ENCODE data around the gene KIF27.

The KIF27 gene

GRCh38 chr9:83920927-83921707 lies at the start of gene KIF27:
KIF27 (minus strand) TSS chr9:83921432; CDS start chr9:83915591, 5,841 bp downstream.
- Histone ChIP-seq H3K27me3 (replicated peaks; ENCODE audit: insufficient read depth, low read length) (no peaks in the 10 kb centered on the region), H3K79me2 (ENCODE audit: low read length) (no peaks in the 10 kb centered on the region), H3K4me2 (ENCODE audit: low read depth, low read length) (peak within 1 kb of the TSS; percentile 85), H3F3A (ENCODE audit: insufficient read depth, low read length) (0 out of 2 replicates have a peak, but pooled peaks cover 5% of the 10 kb centered on the region), H4K20me1 (ENCODE audit: insufficient read depth, low read length) (no peaks in the 10 kb centered on the region), H2AFZ (ENCODE audit: low read length) (peak within 1 kb of the TSS; percentile 95), H3K4me3 (ENCODE audit: low read length) (peak within 1 kb of the TSS; percentile 78), H3K9me2 (replicated peaks; ENCODE audit: insufficient read depth, low read length) (no peaks in the 10 kb centered on the region), H3K9ac (ENCODE audit: low read length) (peak within 1 kb of the TSS; percentile 85), H3K4me1 (ENCODE audit: low read length) (0 out of 2 replicates have a peak, but pooled peaks cover 9% of the 10 kb centered on the region), H3K27ac (ENCODE audit: low read length) (peak within 1 kb of the TSS; percentile 71; the same call in 1 of the 2 replicates), H3K36me3 (replicated peaks; ENCODE audit: insufficient read depth, low read length) (no peaks in the 10 kb centered on the region), H3K9me3 (replicated peaks; ENCODE audit: insufficient read depth, low read length) (no peaks in the 10 kb centered on the region)
- peak; percentile 96 for DNase-seq
- TF ChIP-seq, protein P1, sequence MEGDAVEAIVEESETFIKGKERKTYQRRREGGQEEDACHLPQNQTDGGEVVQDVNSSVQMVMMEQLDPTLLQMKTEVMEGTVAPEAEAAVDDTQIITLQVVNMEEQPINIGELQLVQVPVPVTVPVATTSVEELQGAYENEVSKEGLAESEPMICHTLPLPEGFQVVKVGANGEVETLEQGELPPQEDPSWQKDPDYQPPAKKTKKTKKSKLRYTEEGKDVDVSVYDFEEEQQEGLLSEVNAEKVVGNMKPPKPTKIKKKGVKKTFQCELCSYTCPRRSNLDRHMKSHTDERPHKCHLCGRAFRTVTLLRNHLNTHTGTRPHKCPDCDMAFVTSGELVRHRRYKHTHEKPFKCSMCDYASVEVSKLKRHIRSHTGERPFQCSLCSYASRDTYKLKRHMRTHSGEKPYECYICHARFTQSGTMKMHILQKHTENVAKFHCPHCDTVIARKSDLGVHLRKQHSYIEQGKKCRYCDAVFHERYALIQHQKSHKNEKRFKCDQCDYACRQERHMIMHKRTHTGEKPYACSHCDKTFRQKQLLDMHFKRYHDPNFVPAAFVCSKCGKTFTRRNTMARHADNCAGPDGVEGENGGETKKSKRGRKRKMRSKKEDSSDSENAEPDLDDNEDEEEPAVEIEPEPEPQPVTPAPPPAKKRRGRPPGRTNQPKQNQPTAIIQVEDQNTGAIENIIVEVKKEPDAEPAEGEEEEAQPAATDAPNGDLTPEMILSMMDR (IDR thresholded peaks at IDR 0.05; ENCODE audit: low read length): peak; percentile 31
- no peak for TF ChIP-seq EZH2 (optimal IDR thresholded peaks at IDR 0.05; ENCODE audit: low read depth, low read length)

DNA sequence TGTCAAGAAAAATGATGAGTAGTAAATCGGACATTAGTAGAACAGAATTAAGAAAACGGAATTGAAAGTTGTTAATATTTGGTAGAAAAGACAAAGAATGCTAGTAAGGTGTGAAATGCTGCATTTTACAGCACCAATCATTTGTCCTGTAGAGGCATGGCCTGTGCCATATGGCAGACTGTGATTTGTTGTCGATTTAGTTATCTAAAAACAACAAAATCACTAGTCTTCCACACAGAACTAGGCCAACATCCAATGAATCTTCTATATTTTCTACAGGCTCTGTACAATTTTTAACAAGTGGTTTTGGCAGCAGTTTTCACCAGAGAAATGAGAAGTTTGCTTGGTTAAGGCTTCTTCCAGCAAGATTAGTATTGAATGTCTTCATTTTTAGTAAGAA lies 48.4 kb upstream of the KIF27 start:
- Histone ChIP-seq H3K27ac (ENCODE audit: low read length) (no peak overlapping the region), H3K4me3 (ENCODE audit: low read length) (no peak overlapping the region), H3K27me3 (replicated peaks; ENCODE audit: insufficient read depth, low read length) (no peaks in the 10 kb centered on the region), H3K36me3 (replicated peaks; ENCODE audit: insufficient read depth, low read length) (peaks cover 53% of the 10 kb centered on the region), H3K9ac (ENCODE audit: low read length) (no peak overlapping the region), H2AFZ (ENCODE audit: low read length) (no peak overlapping the region), H3K4me2 (ENCODE audit: low read depth, low read length) (no peak overlapping the region), H3K4me1 (ENCODE audit: low read length) (no peaks in the 10 kb centered on the region), H3F3A (ENCODE audit: insufficient read depth, low read length) (peaks cover 72% of the 10 kb centered on the region), H3K9me3 (replicated peaks; ENCODE audit: insufficient read depth, low read length) (no peaks in the 10 kb centered on the region), H3K79me2 (ENCODE audit: low read length) (peaks cover 51% of the 10 kb centered on the region), H4K20me1 (ENCODE audit: insufficient read depth, low read length) (peaks cover 58% of the 10 kb centered on the region), H3K9me2 (replicated peaks; ENCODE audit: insufficient read depth, low read length) (no peaks in the 10 kb centered on the region)
- TF ChIP-seq, protein P1 (IDR thresholded peaks at IDR 0.05; ENCODE audit: low read length): no peak
- no peak for TF ChIP-seq EZH2 (optimal IDR thresholded peaks at IDR 0.05; ENCODE audit: low read depth, low read length)
- no peak for TF ChIP-seq EZH2phosphoT487 (IDR thresholded peaks at IDR 0.05; ENCODE audit: low read length)
- DNase-seq: no peak

- peaks cover 37% of the 10 kb centered on the region for H4K20me1 ChIP-seq (ENCODE audit: insufficient read depth, low read length)
- TF ChIP-seq EZH2 (optimal IDR thresholded peaks at IDR 0.05; ENCODE audit: low read depth, low read length) (no peak), EZH2phosphoT487 (IDR thresholded peaks at IDR 0.05; ENCODE audit: low read length) (no peak)
- TF ChIP-seq, protein P1 (IDR thresholded peaks at IDR 0.05; ENCODE audit: low read length): no peak
Observed at GRCh38 chr9:83967073-83967472, 45.8 kb upstream of the KIF27 start.

More at GRCh38 chr9:83967073-83967472, 45.8 kb upstream of the KIF27 start:
- no peak for DNase-seq
- Histone ChIP-seq H2AFZ (ENCODE audit: low read length) (no peak overlapping the region), H3K36me3 (replicated peaks; ENCODE audit: insufficient read depth, low read length) (peaks cover 29% of the 10 kb centered on the region), H3K9me2 (replicated peaks; ENCODE audit: insufficient read depth, low read length) (no peaks in the 10 kb centered on the region), H3K79me2 (ENCODE audit: low read length) (peaks cover 27% of the 10 kb centered on the region), H3K4me2 (ENCODE audit: low read depth, low read length) (no peak overlapping the region), H3K9ac (ENCODE audit: low read length) (no peak overlapping the region), H3K27ac (ENCODE audit: low read length) (no peak overlapping the region), H3F3A (ENCODE audit: insufficient read depth, low read length) (peaks cover 59% of the 10 kb centered on the region), H3K9me3 (replicated peaks; ENCODE audit: insufficient read depth, low read length) (no peaks in the 10 kb centered on the region), H3K4me1 (ENCODE audit: low read length) (no peaks in the 10 kb centered on the region), H3K27me3 (replicated peaks; ENCODE audit: insufficient read depth, low read length) (no peaks in the 10 kb centered on the region), H3K4me3 (ENCODE audit: low read length) (no peak overlapping the region)
